ENCODE data around the gene C7orf33.
"Not testable (repeated sequence)": the region's sequence is repeated elsewhere in the genome, so short reads cannot be mapped to it uniquely, and the experiment has no call there.

C7orf33 gene

DNA sequence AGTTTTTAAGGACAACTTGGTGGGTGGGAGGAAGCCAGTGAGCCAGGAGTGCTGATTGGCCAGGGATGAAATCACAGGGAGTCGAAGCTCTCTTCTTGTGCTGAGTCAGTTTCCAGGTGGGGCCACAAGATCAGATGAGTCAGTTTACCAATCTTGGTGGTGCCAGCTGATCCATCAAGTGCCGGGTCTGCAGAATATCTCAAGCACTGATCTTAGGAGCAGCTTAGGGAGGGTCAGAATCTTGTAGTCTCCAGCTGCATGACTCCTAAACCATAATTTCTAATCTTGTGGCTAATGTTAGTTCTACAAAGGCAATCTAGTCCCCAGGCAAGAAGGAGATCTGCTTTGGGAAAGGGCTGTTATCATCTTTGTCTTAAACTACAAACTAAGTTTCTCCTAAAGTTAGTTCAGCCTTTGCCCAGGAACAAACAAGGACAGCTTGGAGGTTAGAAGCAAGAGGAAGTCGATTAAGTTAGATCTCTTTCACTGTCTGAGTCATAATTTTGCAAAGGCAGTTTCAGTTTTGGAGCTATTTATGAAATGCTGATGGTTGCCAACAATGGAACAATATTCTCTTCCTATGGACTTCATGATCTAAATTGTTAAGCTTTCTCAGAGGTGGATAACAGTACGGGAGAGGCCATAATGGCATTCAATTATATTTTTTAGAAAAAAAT lies 26.2 kb upstream of the C7orf33 start:
- peak; percentile 19 to 33 for DNase-seq (ENCODE audit: low read depth in 1 of 2, low spot score in 1 of 2)
- H3K27ac ChIP-seq (replicated peaks), result peak overlapping the region; percentile 4; the same call in 1 of the 2 replicates
- H3K4me3 ChIP-seq (replicated peaks; ENCODE audit: insufficient read depth, low read length); H3K27me3 ChIP-seq (ENCODE audit: insufficient read depth, poor library complexity, severe bottlenecking): not testable (repeated sequence)
- peak; percentile 67; the same call in 1 of the 2 replicates for TF ChIP-seq SPI1 (IDR thresholded peaks at IDR 0.05; ENCODE audit: borderline replicate concordance, low read depth)

DNA sequence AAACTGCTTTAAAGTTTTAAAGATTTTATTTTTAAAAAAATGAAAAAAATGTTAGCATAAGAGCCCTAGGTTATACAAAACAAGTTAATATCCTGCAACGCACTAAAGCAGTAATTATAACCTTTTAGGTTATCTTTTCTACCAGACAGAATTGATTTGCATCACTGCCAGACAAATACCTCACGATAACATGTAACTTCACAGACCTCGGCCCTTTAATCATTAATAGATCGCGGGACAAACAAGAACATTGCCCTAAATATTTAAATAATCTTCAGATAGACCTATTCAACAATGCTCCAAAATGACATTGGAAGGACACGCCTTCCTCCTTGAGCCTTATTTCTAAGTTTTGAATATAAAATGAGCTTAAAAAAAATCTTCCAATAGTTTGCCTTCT lies 23.8 kb upstream of the C7orf33 start:
- TF ChIP-seq POLR2AphosphoS5 (IDR thresholded peaks at IDR 0.05; ENCODE audit: low read depth), result no peak
- TF ChIP-seq SPI1 (IDR thresholded peaks at IDR 0.05; ENCODE audit: borderline replicate concordance, low read depth), result no peak
- TF ChIP-seq, protein P1, sequence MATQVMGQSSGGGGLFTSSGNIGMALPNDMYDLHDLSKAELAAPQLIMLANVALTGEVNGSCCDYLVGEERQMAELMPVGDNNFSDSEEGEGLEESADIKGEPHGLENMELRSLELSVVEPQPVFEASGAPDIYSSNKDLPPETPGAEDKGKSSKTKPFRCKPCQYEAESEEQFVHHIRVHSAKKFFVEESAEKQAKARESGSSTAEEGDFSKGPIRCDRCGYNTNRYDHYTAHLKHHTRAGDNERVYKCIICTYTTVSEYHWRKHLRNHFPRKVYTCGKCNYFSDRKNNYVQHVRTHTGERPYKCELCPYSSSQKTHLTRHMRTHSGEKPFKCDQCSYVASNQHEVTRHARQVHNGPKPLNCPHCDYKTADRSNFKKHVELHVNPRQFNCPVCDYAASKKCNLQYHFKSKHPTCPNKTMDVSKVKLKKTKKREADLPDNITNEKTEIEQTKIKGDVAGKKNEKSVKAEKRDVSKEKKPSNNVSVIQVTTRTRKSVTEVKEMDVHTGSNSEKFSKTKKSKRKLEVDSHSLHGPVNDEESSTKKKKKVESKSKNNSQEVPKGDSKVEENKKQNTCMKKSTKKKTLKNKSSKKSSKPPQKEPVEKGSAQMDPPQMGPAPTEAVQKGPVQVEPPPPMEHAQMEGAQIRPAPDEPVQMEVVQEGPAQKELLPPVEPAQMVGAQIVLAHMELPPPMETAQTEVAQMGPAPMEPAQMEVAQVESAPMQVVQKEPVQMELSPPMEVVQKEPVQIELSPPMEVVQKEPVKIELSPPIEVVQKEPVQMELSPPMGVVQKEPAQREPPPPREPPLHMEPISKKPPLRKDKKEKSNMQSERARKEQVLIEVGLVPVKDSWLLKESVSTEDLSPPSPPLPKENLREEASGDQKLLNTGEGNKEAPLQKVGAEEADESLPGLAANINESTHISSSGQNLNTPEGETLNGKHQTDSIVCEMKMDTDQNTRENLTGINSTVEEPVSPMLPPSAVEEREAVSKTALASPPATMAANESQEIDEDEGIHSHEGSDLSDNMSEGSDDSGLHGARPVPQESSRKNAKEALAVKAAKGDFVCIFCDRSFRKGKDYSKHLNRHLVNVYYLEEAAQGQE (IDR thresholded peaks at IDR 0.05; ENCODE audit: insufficient replicate concordance, low read depth), result no peak
- TF ChIP-seq, protein P2, sequence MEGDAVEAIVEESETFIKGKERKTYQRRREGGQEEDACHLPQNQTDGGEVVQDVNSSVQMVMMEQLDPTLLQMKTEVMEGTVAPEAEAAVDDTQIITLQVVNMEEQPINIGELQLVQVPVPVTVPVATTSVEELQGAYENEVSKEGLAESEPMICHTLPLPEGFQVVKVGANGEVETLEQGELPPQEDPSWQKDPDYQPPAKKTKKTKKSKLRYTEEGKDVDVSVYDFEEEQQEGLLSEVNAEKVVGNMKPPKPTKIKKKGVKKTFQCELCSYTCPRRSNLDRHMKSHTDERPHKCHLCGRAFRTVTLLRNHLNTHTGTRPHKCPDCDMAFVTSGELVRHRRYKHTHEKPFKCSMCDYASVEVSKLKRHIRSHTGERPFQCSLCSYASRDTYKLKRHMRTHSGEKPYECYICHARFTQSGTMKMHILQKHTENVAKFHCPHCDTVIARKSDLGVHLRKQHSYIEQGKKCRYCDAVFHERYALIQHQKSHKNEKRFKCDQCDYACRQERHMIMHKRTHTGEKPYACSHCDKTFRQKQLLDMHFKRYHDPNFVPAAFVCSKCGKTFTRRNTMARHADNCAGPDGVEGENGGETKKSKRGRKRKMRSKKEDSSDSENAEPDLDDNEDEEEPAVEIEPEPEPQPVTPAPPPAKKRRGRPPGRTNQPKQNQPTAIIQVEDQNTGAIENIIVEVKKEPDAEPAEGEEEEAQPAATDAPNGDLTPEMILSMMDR (IDR thresholded peaks at IDR 0.05; ENCODE audit: insufficient read depth, low read length), result no peak
- no peak for TF ChIP-seq GABPA (IDR thresholded peaks at IDR 0.05; ENCODE audit: low read depth)
- H3K27ac ChIP-seq (replicated peaks), result no peak overlapping the region

DNA sequence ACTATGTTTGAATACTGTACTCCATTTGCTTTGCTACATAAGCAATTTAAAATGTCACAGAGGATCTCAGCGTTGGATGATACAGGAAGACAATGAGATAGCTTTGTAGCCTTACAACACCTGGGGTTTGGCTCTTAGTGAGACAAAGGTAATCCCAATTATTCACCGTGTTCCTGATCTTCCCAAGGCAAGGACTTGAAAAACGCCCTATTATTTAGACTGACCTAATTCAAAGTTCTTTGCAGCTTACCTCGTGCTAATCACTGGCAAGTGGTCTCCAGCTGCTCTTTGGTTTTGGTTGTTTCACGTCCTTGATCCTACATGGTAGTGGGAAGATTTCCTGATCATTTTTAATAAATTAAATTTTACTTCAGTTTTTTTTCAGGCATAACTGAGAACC lies 23.0 kb upstream of the C7orf33 start:
- TF ChIP-seq SPI1 (IDR thresholded peaks at IDR 0.05; ENCODE audit: borderline replicate concordance, low read depth), result no peak
- TF ChIP-seq, protein P2 (IDR thresholded peaks at IDR 0.05; ENCODE audit: insufficient read depth, low read length), result no peak
- TF ChIP-seq, protein P1 (IDR thresholded peaks at IDR 0.05; ENCODE audit: insufficient replicate concordance, low read depth), result no peak
- TF ChIP-seq GABPA (IDR thresholded peaks at IDR 0.05; ENCODE audit: low read depth), result no peak
- TF ChIP-seq POLR2AphosphoS5 (IDR thresholded peaks at IDR 0.05; ENCODE audit: low read depth), result no peak
- no peak for DNase-seq (ENCODE audit: low read depth in 1 of 2, low spot score in 1 of 2)
- H3K4me3 ChIP-seq (replicated peaks; ENCODE audit: insufficient read depth, low read length), result no peak overlapping the region

More for the DNA sequence above, 23.8 kb upstream of the C7orf33 start:
- Histone ChIP-seq H3K27me3 (ENCODE audit: insufficient read depth, poor library complexity, severe bottlenecking) (no peaks in the 10 kb centered on the region), H3K4me3 (replicated peaks; ENCODE audit: insufficient read depth, low read length) (no peak overlapping the region)
- no peak for DNase-seq (ENCODE audit: low read depth in 1 of 2, low spot score in 1 of 2)

DNA sequence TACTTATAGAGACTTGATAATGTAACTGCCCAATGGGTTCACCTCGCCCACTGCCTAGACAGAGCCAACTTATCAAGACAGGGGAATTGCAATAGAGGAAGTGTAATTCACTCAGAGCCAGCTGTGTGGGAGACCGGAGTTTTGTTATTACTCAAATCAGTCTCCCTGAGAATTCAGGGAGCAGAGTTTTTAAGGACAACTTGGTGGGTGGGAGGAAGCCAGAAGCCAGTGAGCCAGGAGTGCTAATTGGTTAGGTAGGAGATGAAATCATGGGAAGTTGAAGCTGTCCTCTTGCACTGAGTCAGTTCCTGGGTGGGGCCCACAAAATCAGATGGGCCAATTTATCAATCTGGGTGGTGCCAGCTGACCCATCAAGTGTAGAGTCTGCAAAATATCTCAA lies 20.1 kb upstream of the C7orf33 start:
- DNase-seq (ENCODE audit: low read depth in 1 of 2, low spot score in 1 of 2), result no peak

More for the DNA sequence above, 23.0 kb upstream of the C7orf33 start:
- Histone ChIP-seq H3K27ac (replicated peaks) (no peak overlapping the region), H3K27me3 (ENCODE audit: insufficient read depth, poor library complexity, severe bottlenecking) (no peaks in the 10 kb centered on the region)

DNA sequence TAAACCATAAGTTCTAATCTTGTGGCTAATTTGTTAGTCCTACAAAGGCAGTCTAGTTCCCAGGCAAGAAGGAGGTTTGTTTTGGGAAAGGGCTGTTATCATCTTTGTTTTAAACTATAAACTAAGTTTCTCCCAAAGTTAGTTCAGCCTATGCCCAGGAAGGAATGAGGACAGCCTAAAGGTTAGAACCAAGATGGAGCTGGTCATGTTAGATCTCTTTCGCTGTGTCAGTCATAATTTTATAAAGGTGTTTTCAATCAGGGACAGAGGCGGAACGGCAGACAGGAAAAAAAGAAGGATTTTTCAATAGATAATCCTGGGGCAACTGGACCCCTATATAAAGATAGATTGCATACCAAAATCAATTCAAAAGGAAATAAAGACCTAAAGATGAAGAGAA lies 19.6 kb upstream of the C7orf33 start:
- H3K4me3 ChIP-seq (replicated peaks; ENCODE audit: insufficient read depth, low read length); H3K27ac ChIP-seq (replicated peaks); DNase-seq (ENCODE audit: low read depth in 1 of 2, low spot score in 1 of 2); H3K27me3 ChIP-seq (ENCODE audit: insufficient read depth, poor library complexity, severe bottlenecking): not testable (repeated sequence)

More for the DNA sequence above, 20.1 kb upstream of the C7orf33 start:
- H3K4me3 ChIP-seq (replicated peaks; ENCODE audit: insufficient read depth, low read length), result no peak overlapping the region
- H3K27ac ChIP-seq (replicated peaks), result no peak overlapping the region
- no peaks in the 10 kb centered on the region for H3K27me3 ChIP-seq (ENCODE audit: insufficient read depth, poor library complexity, severe bottlenecking)
- TF ChIP-seq GABPA (IDR thresholded peaks at IDR 0.05; ENCODE audit: low read depth) (no peak), SPI1 (IDR thresholded peaks at IDR 0.05; ENCODE audit: borderline replicate concordance, low read depth) (peak; percentile 51; the same call in 1 of the 2 replicates)
